PC-9 (cell line): ENCODE results near the gene IGSF21. TPM values are rescaled to one million over a fixed set of nuclear protein-coding genes. Genes with fewer than 3 reads are reported as not detected.

Experiments used
- BruUV-seq: library from RNA; stranded (reverse); fragments of 400-500 nt; replicated peaks from 2 replicates; lab custom pipeline; 2021; lab: Mats Ljungman, UMichigan
- CTCF ChIA-PET: fragments of 300-600 bp; sonication (Branson Sonifier 250); formaldehyde crosslinking; loops from one replicate; lab custom pipeline; 2022; ENCODE audit warnings: antibody characterized with exemption; lab: Charles Lee
- POLR2A ChIA-PET: fragments of 300-600 bp; sonication (Branson Sonifier 250); formaldehyde crosslinking; loops from one replicate; lab custom pipeline; 2022; ENCODE audit warnings: antibody characterized with exemption; ENCODE audit not compliant: unreplicated experiment; lab: Charles Lee
- DNase-seq, 2 experiments: peaks; one replicate each; pipeline versions ENCODE4 v3.0.0 to v3.0.0-alpha.2; 2015 to 2022; ENCODE audit warnings: mixed read lengths in 1 of 2
- H2AFZ ChIP-seq: fragments of 200-600 bp; sonication (generic); 2 replicates; pipeline ENCODE4 v1.8.1; 2017; ENCODE audit warnings: antibody characterized with exemption
- H3F3A ChIP-seq: fragments of 200-600 bp; sonication (generic); 2 replicates; pipeline ENCODE4 v1.8.1; 2017; ENCODE audit warnings: antibody characterized with exemption, mild to moderate bottlenecking, low read depth; ENCODE audit not compliant: insufficient read depth
- H3K27ac ChIP-seq: fragments of 200-600 bp; sonication (generic); 2 replicates; pipeline ENCODE4 v1.6.1; 2016; ENCODE audit warnings: mixed run types
- H3K27me3 ChIP-seq: fragments of 200-600 bp; sonication (generic); 2 replicates; pipeline ENCODE4 v1.6.1; 2016; ENCODE audit warnings: low read depth, mixed run types; ENCODE audit not compliant: insufficient read depth
- H3K36me3 ChIP-seq: fragments of 200-600 bp; sonication (generic); 2 replicates; pipeline ENCODE4 v1.6.1; 2016; ENCODE audit warnings: low read depth, mixed run types
- H3K4me1 ChIP-seq: fragments of 200-600 bp; sonication (generic); replicated peaks from 2 replicates; pipeline ENCODE4 v1.6.1; 2016; ENCODE audit warnings: mixed run types; ENCODE audit not compliant: insufficient read depth
- H3K4me2 ChIP-seq: fragments of 200-600 bp; sonication (generic); 2 replicates; pipeline ENCODE4 v1.6.1; 2017; ENCODE audit warnings: mixed run types
- H3K4me3 ChIP-seq: fragments of 200-600 bp; sonication (generic); 2 replicates; pipeline ENCODE4 v1.6.1; 2016; ENCODE audit warnings: mixed run types
- H3K79me2 ChIP-seq: fragments of 200-600 bp; sonication (generic); 2 replicates; pipeline ENCODE4 v1.6.1; 2017; ENCODE audit warnings: low read depth, mixed run types
- H3K9me2 ChIP-seq: fragments of 200-600 bp; sonication (generic); 2 replicates; pipeline ENCODE4 v1.8.1; 2017; ENCODE audit warnings: mild to moderate bottlenecking; ENCODE audit not compliant: insufficient read depth
- H3K9me3 ChIP-seq: fragments of 200-600 bp; sonication (generic); 2 replicates; pipeline ENCODE4 v1.8.1; 2016; ENCODE audit warnings: low read depth; ENCODE audit not compliant: insufficient read depth
- H4K20me1 ChIP-seq: fragments of 200-600 bp; sonication (generic); 2 replicates; pipeline ENCODE4 v1.8.1; 2017; ENCODE audit not compliant: insufficient read depth
- CTCF ChIP-seq: fragments of 200-600 bp; sonication (generic); conservative IDR thresholded peaks from 2 replicates; pipeline ENCODE4 v1.6.1; 2017; ENCODE audit warnings: mixed run types, antibody characterized with exemption, mild to moderate bottlenecking, moderate library complexity
- EZH2 ChIP-seq: fragments of 200-600 bp; sonication (generic); IDR thresholded peaks from 2 replicates; pipeline ENCODE4 v1.8.0; 2017; ENCODE audit warnings: antibody characterized with exemption, low read depth
- intact Hi-C: fragments of 100-400 bp; cut with micrococcal nuclease; formaldehyde crosslinking; loops from one replicate; pipeline ENCODE4 v1.10.0; 2022; ENCODE audit not compliant: unreplicated experiment
- total RNA-seq: library from RNA; stranded (reverse); gene quantifications from 2 replicates; pipeline ENCODE4 v1.2.3, GENCODE V29; 2021

IGSF21 gene
- total RNA-seq, 1 experiment from 2014 or later: not detected

- Histone ChIP-seq H3F3A (no peaks in the 10 kb centered on the region), H3K4me3 (no peak overlapping the region), H3K9me3 (no peaks in the 10 kb centered on the region), H3K4me1 (peaks cover 19% of the 10 kb centered on the region), H4K20me1 (no peaks in the 10 kb centered on the region), H3K27me3 (no peaks in the 10 kb centered on the region), H2AFZ (no peak overlapping the region), H3K36me3 (no peaks in the 10 kb centered on the region), H3K4me2 (no peak overlapping the region), H3K27ac (no peak overlapping the region), H3K79me2 (no peaks in the 10 kb centered on the region), H3K9me2 (no peaks in the 10 kb centered on the region)
- intact Hi-C loops: no loop called here
- ChIA-PET CTCF (no interaction called here), POLR2A (no interaction called here)
- BruUV-seq: no TSS peak
- DNase-seq: no peak
- TF ChIP-seq CTCF (no peak), EZH2 (no peak)
These were observed 296.9 kb downstream of the IGSF21 start for GRCh38 chr1:18404460-18404859.

- DNase-seq: peak in 1 of 2 experiments; percentile 39
- Histone ChIP-seq H3K36me3 (no peaks in the 10 kb centered on the region), H3K4me3 (no peak overlapping the region), H3K4me2 (no peak overlapping the region; the same call in 1 of the 2 replicates), H3F3A (no peaks in the 10 kb centered on the region), H2AFZ (no peak overlapping the region), H3K27me3 (no peaks in the 10 kb centered on the region), H3K9me2 (no peaks in the 10 kb centered on the region), H3K27ac (no peak overlapping the region), H3K4me1 (peaks cover 14% of the 10 kb centered on the region), H4K20me1 (no peaks in the 10 kb centered on the region), H3K9me3 (peaks cover 5% of the 10 kb centered on the region; the same call in 1 of the 2 replicates), H3K79me2 (no peaks in the 10 kb centered on the region)
- ChIA-PET CTCF (no interaction called here), POLR2A (no interaction called here)
- TF ChIP-seq EZH2 (no peak), CTCF (no peak)
- BruUV-seq: no TSS peak
- intact Hi-C loops: no loop called here
These were observed 299.8 kb downstream of the IGSF21 start for GRCh38 chr1:18407166-18408045.

- Histone ChIP-seq H3K27ac (no peak overlapping the region), H3K27me3 (no peaks in the 10 kb centered on the region), H3K9me3 (peaks cover 5% of the 10 kb centered on the region; the same call in 1 of the 2 replicates), H3F3A (no peaks in the 10 kb centered on the region), H3K4me3 (no peak overlapping the region), H3K9me2 (no peaks in the 10 kb centered on the region), H3K36me3 (no peaks in the 10 kb centered on the region), H2AFZ (no peak overlapping the region), H4K20me1 (no peaks in the 10 kb centered on the region), H3K4me1 (peaks cover 17% of the 10 kb centered on the region), H3K4me2 (no peak overlapping the region), H3K79me2 (no peaks in the 10 kb centered on the region)
- ChIA-PET CTCF (no interaction called here), POLR2A (no interaction called here)
- intact Hi-C loops: no loop called here
- DNase-seq: no peak
- TF ChIP-seq CTCF (no peak), EZH2 (no peak)
- BruUV-seq: no TSS peak
These were observed 301.2 kb downstream of the IGSF21 start for GRCh38 chr1:18408656-18409370.
